NB4 (cell line): ENCODE measurements around the gene MTFP1.

Experiments used
- CTCF ChIP-seq: IDR thresholded peaks from one replicate; pipeline ENCODE4 v1.5.1; 2012; ENCODE audit warnings: low read depth, low read length
- MAX ChIP-seq: IDR thresholded peaks from 2 replicates; pipeline ENCODE4 v1.6.1; 2011; ENCODE audit warnings: low read depth, low read length
- MYC ChIP-seq: IDR thresholded peaks from 2 replicates; pipeline ENCODE4 v1.6.1; 2011; ENCODE audit warnings: low read depth, low read length
- POLR2A ChIP-seq: IDR thresholded peaks from 2 replicates; pipeline ENCODE4 v1.6.1; 2011; ENCODE audit warnings: mild to moderate bottlenecking; ENCODE audit not compliant: insufficient read length; ENCODE audit errors: extremely low read depth

- TF ChIP-seq CTCF (no peak), POLR2A (no peak), MYC (no peak), MAX (no peak)
Measured at GRCh38 chr22:30413745-30414524, 11.6 kb upstream of the MTFP1 start.
